Progenitor cell of endocrine pancreas (in vitro differentiated cells): Measurements from ENCODE around the gene CYYR1. TPM values are rescaled to one million over a fixed set of nuclear protein-coding genes. Genes with fewer than 3 reads are reported as not detected.

ENCODE experiments used
- DNase-seq: peaks from one replicate; pipeline ENCODE4 v3.0.0; 2021; ENCODE audit warnings: low spot score; ENCODE audit not compliant: unreplicated experiment
- H3K27ac Mint-ChIP-seq: 2 replicates; pipeline ENCODE4 v1.8.0; 2021; ENCODE audit warnings: mild to moderate bottlenecking, moderate library complexity, mixed read lengths
- H3K27me3 Mint-ChIP-seq: 2 replicates; pipeline ENCODE4 v1.8.0; 2021; ENCODE audit warnings: mixed read lengths
- H3K36me3 Mint-ChIP-seq: 2 replicates; pipeline ENCODE4 v1.8.0; 2022; ENCODE audit warnings: mixed read lengths; ENCODE audit not compliant: insufficient read depth
- H3K4me1 Mint-ChIP-seq: 2 replicates; pipeline ENCODE4 v1.8.0; 2021; ENCODE audit warnings: low read depth, mixed read lengths
- H3K4me3 Mint-ChIP-seq: 2 replicates; pipeline ENCODE4 v1.8.0; 2021; ENCODE audit warnings: low read depth, mild to moderate bottlenecking, moderate library complexity, mixed read lengths
- H3K9me3 Mint-ChIP-seq: 2 replicates; pipeline ENCODE4 v1.8.0; 2021; ENCODE audit warnings: low read depth, mixed read lengths
- CTCF ChIP-seq: fragments of 200-600 bp; sonication (generic); IDR thresholded peaks from one replicate; pipeline ENCODE4 v1.5.0; 2021; ENCODE audit warnings: antibody characterized with exemption, mild to moderate bottlenecking; ENCODE audit not compliant: unreplicated experiment
- total RNA-seq: library from RNA; stranded (reverse); gene quantifications from 2 replicates; pipeline ENCODE4 v1.2.1, GENCODE V29; 2021

CYYR1 gene
- total RNA-seq, 1 donor from 2014 or later: 25.8 TPM

GRCh38 chr21:26503414-26503813 lies 69.7 kb downstream of the CYYR1 start:
- H3K9me3 Mint-ChIP-seq: peaks cover 3% of the 10 kb centered on the region
- peaks cover 2% of the 10 kb centered on the region for H3K36me3 Mint-ChIP-seq
- no peak for DNase-seq
- H3K4me1 Mint-ChIP-seq: no peaks in the 10 kb centered on the region
- no peak overlapping the region for H3K27ac Mint-ChIP-seq
- H3K4me3 Mint-ChIP-seq: no peak overlapping the region
- TF ChIP-seq CTCF: no peak
- no peaks in the 10 kb centered on the region for H3K27me3 Mint-ChIP-seq

- no peak for TF ChIP-seq CTCF
- H3K36me3 Mint-ChIP-seq: peaks cover 2% of the 10 kb centered on the region
- H3K27ac Mint-ChIP-seq: no peak overlapping the region
- peaks cover 3% of the 10 kb centered on the region for H3K9me3 Mint-ChIP-seq
- peaks cover 4% of the 10 kb centered on the region for H3K4me1 Mint-ChIP-seq
- H3K27me3 Mint-ChIP-seq: no peaks in the 10 kb centered on the region
- no peak overlapping the region for H3K4me3 Mint-ChIP-seq
- no peak for DNase-seq
Measured at GRCh38 chr21:26501495-26502021, 71.5 kb downstream of the CYYR1 start.

GRCh38 chr21:26499495-26499894 lies 73.6 kb downstream of the CYYR1 start:
- peaks cover 3% of the 10 kb centered on the region for H3K9me3 Mint-ChIP-seq
- no peak for TF ChIP-seq CTCF

GRCh38 chr21:26495283-26495849 lies 77.7 kb downstream of the CYYR1 start:
- H3K27me3 Mint-ChIP-seq: no peaks in the 10 kb centered on the region
- H3K4me1 Mint-ChIP-seq: peaks cover 4% of the 10 kb centered on the region
- no peak for DNase-seq
- TF ChIP-seq CTCF: no peak
- H3K27ac Mint-ChIP-seq: no peak overlapping the region
- H3K36me3 Mint-ChIP-seq: peaks cover 13% of the 10 kb centered on the region
- H3K4me3 Mint-ChIP-seq: no peak overlapping the region
- H3K9me3 Mint-ChIP-seq: peaks cover 3% of the 10 kb centered on the region

More at GRCh38 chr21:26499495-26499894, 73.6 kb downstream of the CYYR1 start:
- H3K4me3 Mint-ChIP-seq: no peak overlapping the region
- H3K27me3 Mint-ChIP-seq: no peaks in the 10 kb centered on the region
- peaks cover 4% of the 10 kb centered on the region for H3K36me3 Mint-ChIP-seq
- H3K27ac Mint-ChIP-seq: no peak overlapping the region
- DNase-seq: no peak
- H3K4me1 Mint-ChIP-seq: peaks cover 4% of the 10 kb centered on the region

- Mint-ChIP-seq H3K36me3 (peaks cover 11% of the 10 kb centered on the region), H3K27ac (no peak overlapping the region), H3K4me3 (no peak overlapping the region), H3K4me1 (no peaks in the 10 kb centered on the region), H3K27me3 (no peaks in the 10 kb centered on the region), H3K9me3 (no peaks in the 10 kb centered on the region)
- DNase-seq: no peak
- no peak for TF ChIP-seq CTCF
Measured at GRCh38 chr21:26491663-26492062, 81.4 kb downstream of the CYYR1 start.
